ENCODE results near the gene ZNF550.
"Not testable (repeated sequence)": the region's sequence is repeated elsewhere in the genome, so short reads cannot be mapped to it uniquely, and the experiment has no call there.

ZNF550 gene

GRCh38 chr19:57537953-57538547 is 21.6 kb downstream of the ZNF550 start:
- no peak overlapping the region for H3K4me3 ChIP-seq (ENCODE audit: control insufficient read depth, low read depth, low read length)
- DNase-seq (ENCODE audit: low read depth) = peak; percentile 6
- TF ChIP-seq CTCF (conservative IDR thresholded peaks at IDR 0.05; ENCODE audit: control insufficient read depth, insufficient read depth, low read depth, low read length) = no peak

- DNase-seq (ENCODE audit: low read depth) = peak; percentile 88
- TF ChIP-seq CTCF (conservative IDR thresholded peaks at IDR 0.05; ENCODE audit: control insufficient read depth, insufficient read depth, low read depth, low read length) = no peak
- H3K4me3 ChIP-seq (ENCODE audit: control insufficient read depth, low read depth, low read length) = peak within 1 kb of the TSS; percentile 95
These were observed 32.4 kb downstream of the ZNF550 start, which contains the start of gene ZNF549 for GRCh38 chr19:57527136-57527881. TSS of gene ZNF549 (plus strand) at chr19:57527356. CDS start at chr19:57527574, 218 bp downstream.

GRCh38 chr19:57518021-57518420 is 41.6 kb downstream of the ZNF550 start:
- H3K4me3 ChIP-seq (ENCODE audit: control insufficient read depth, low read depth, low read length); DNase-seq (ENCODE audit: low read depth): not testable (repeated sequence)

- TF ChIP-seq CTCF (conservative IDR thresholded peaks at IDR 0.05; ENCODE audit: control insufficient read depth, insufficient read depth, low read depth, low read length) = no peak
- no peak for DNase-seq (ENCODE audit: low read depth)
- no peak overlapping the region for H3K4me3 ChIP-seq (ENCODE audit: control insufficient read depth, low read depth, low read length)
These were observed 44.4 kb downstream of the ZNF550 start for GRCh38 chr19:57515255-57515654.

GRCh38 chr19:57512845-57513244 is 46.8 kb downstream of the ZNF550 start:
- H3K4me3 ChIP-seq (ENCODE audit: control insufficient read depth, low read depth, low read length) = no peak overlapping the region
- no peak for TF ChIP-seq CTCF (conservative IDR thresholded peaks at IDR 0.05; ENCODE audit: control insufficient read depth, insufficient read depth, low read depth, low read length)
- DNase-seq (ENCODE audit: low read depth) = peak; percentile 12

- no peak for DNase-seq (ENCODE audit: low read depth)
- H3K4me3 ChIP-seq (ENCODE audit: control insufficient read depth, low read depth, low read length) = no peak overlapping the region
These were observed 48.2 kb downstream of the ZNF550 start for GRCh38 chr19:57511484-57511883.

More at GRCh38 chr19:57511484-57511883, 48.2 kb downstream of the ZNF550 start:
- TF ChIP-seq CTCF (conservative IDR thresholded peaks at IDR 0.05; ENCODE audit: control insufficient read depth, insufficient read depth, low read depth, low read length) = no peak
